ENCODE results near the gene PCYOX1L. TPM values are rescaled to one million over a fixed set of nuclear protein-coding genes. Genes with fewer than 3 reads are reported as not detected.

Gene PCYOX1L
- total RNA-seq, 4 donors from 2014 or later: 0.75 to 5.4 (median 2.8) TPM

DNA sequence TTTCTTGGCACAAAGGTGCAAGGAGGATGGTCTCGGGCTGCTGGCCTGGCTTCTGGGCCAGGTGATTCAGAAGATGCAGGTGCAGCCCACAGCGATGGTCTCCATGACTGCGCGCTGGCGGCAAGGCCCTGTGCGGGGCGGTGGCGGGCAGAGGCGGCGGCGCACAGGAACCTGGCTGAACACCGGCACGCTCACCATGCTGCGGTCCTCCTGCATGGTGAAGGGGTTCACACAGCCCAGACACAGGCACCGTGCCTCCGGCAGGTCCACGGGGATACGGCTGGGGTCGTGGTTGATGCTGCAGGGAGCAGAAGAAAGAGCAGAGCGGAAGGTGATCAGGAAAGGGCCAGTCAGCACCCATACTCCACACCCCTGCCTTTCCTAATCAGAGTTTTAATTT lies 16.5 kb downstream of the PCYOX1L start:
- 91 to 92% methylated on average over 4 to 20 of the region's 20 CpGs for WGBS, 2 donors (ENCODE audit: low coverage in 1 of 2)
- in situ Hi-C loops (cut with MboI; ENCODE audit: low pct_ligation_motif_present in 1 of 4, low pct_unique_long_range_greater_than_20kb in 1 of 4, low sequenced_read_pairs in 3 of 4) (loop anchor here in 2 of 4 donors (10.0 kb wide), 2 partner anchors 60 to 180 kb away; partner anchors contain the start of gene CSNK1A1 (in 1 of the 2)), intact Hi-C loops (cut with DNase I; ENCODE audit: low total_unique reads) (loop anchor here (10.0 kb wide), 1 partner anchor 190 kb away; no protein-coding TSS in a partner anchor)

DNA sequence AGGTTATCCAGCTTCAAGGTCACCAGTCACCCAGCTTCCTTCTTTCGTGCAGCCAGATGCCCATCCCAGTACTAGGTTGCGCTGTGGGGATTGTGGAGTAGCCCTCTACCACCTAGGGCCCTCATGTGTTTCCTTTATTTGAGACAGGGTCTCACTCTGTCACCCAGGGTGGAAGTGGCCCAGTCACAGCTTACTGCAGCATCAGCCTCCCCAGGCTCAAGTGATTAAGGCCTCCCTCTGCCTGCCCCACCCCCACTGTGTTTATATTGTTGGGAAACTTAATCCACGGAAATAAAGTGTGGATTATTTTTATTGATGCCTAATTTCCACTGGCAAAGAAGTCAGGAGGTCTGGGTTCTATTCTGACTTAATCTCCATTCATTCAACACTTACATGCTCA lies 17.0 kb downstream of the PCYOX1L start:
- Histone ChIP-seq H3K4me1 (peaks cover 0 to 10% (median 7%) of the 10 kb centered on the region in 4 donors), H3K9me3 (no peaks in the 10 kb centered on the region), H3K36me3 (no peaks in the 10 kb centered on the region), H3K27ac (no peak overlapping the region), H3K4me3 (no peak overlapping the region), H3K27me3 (no peaks in the 10 kb centered on the region)
- WGBS, 2 donors (ENCODE audit: low coverage in 1 of 2): 60 to 71% methylated on average over 1 to 3 of the region's 3 CpGs
- no peak for DNase-seq
- TF ChIP-seq POLR2A (IDR thresholded peaks at IDR 0.05): no peak
- TF ChIP-seq, protein P1, sequence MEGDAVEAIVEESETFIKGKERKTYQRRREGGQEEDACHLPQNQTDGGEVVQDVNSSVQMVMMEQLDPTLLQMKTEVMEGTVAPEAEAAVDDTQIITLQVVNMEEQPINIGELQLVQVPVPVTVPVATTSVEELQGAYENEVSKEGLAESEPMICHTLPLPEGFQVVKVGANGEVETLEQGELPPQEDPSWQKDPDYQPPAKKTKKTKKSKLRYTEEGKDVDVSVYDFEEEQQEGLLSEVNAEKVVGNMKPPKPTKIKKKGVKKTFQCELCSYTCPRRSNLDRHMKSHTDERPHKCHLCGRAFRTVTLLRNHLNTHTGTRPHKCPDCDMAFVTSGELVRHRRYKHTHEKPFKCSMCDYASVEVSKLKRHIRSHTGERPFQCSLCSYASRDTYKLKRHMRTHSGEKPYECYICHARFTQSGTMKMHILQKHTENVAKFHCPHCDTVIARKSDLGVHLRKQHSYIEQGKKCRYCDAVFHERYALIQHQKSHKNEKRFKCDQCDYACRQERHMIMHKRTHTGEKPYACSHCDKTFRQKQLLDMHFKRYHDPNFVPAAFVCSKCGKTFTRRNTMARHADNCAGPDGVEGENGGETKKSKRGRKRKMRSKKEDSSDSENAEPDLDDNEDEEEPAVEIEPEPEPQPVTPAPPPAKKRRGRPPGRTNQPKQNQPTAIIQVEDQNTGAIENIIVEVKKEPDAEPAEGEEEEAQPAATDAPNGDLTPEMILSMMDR (IDR thresholded peaks at IDR 0.05): no peak
- in situ Hi-C loops (cut with MboI; ENCODE audit: low pct_ligation_motif_present in 1 of 4, low pct_unique_long_range_greater_than_20kb in 1 of 4, low sequenced_read_pairs in 3 of 4) (loop anchor here in 2 of 4 donors (10.0 kb wide), 2 partner anchors 60 to 180 kb away; partner anchors contain the start of gene CSNK1A1 (in 1 of the 2)), intact Hi-C loops (cut with DNase I; ENCODE audit: low total_unique reads) (loop anchor here (10.0 kb wide), 1 partner anchor 190 kb away; no protein-coding TSS in a partner anchor)

More for the DNA sequence above, 16.5 kb downstream of the PCYOX1L start:
- Histone ChIP-seq H3K27ac (no peak overlapping the region), H3K9me3 (no peaks in the 10 kb centered on the region), H3K4me1 (peaks cover 0 to 7% (median 4%) of the 10 kb centered on the region in 4 donors), H3K27me3 (no peaks in the 10 kb centered on the region), H3K4me3 (no peak overlapping the region), H3K36me3 (no peaks in the 10 kb centered on the region)
- no peak for DNase-seq
- no peak for TF ChIP-seq EP300 (IDR thresholded peaks at IDR 0.05; ENCODE audit: low read depth)
- TF ChIP-seq POLR2AphosphoS5 (IDR thresholded peaks at IDR 0.05): no peak
- TF ChIP-seq, protein P1 (IDR thresholded peaks at IDR 0.05): no peak
- no peak for TF ChIP-seq POLR2A (IDR thresholded peaks at IDR 0.05)

DNA sequence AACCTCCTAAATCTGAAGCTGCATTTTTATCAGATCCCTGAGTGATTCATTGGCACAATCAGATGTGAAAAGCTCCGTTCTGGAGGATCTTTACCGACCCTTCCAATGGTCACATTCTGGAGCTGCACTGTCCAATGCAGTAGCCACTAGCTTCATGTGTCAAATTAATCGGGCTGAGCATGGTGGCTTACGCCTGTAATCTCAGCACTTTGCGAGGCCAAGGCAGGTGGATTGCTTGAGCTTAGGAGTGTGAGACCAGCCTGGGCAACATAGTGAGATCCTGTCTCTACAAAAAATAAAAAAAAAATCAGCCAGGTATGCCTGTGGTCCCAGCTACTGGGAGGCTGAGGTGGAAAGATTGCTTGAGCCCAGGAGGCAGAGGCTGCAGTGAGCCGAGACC lies 17.6 kb downstream of the PCYOX1L start:
- Histone ChIP-seq H3K4me3 (no peak overlapping the region), H3K36me3 (no peaks in the 10 kb centered on the region), H3K9me3 (no peaks in the 10 kb centered on the region), H3K27ac (no peak overlapping the region), H3K4me1 (peaks cover 0 to 11% (median 8%) of the 10 kb centered on the region in 4 donors), H3K27me3 (no peaks in the 10 kb centered on the region)
- in situ Hi-C loops (cut with MboI; ENCODE audit: low pct_ligation_motif_present in 1 of 4, low pct_unique_long_range_greater_than_20kb in 1 of 4, low sequenced_read_pairs in 3 of 4) (loop anchor here in 2 of 4 donors (10.0 kb wide), 2 partner anchors 61 to 179 kb away; partner anchors contain the start of gene CSNK1A1 (in 1 of the 2)), intact Hi-C loops (cut with DNase I; ENCODE audit: low total_unique reads) (loop anchor here (10.0 kb wide), 1 partner anchor 189 kb away; no protein-coding TSS in a partner anchor)
- WGBS, 2 donors (ENCODE audit: low coverage in 1 of 2): 85 to 90% methylated on average over 1 to 6 of the region's 6 CpGs
- DNase-seq: no peak
- no peak for TF ChIP-seq POLR2A (IDR thresholded peaks at IDR 0.05)
- no peak for TF ChIP-seq POLR2AphosphoS5 (IDR thresholded peaks at IDR 0.05)
- TF ChIP-seq, protein P1 (IDR thresholded peaks at IDR 0.05): no peak
- no peak for TF ChIP-seq EP300 (IDR thresholded peaks at IDR 0.05; ENCODE audit: low read depth)

DNA sequence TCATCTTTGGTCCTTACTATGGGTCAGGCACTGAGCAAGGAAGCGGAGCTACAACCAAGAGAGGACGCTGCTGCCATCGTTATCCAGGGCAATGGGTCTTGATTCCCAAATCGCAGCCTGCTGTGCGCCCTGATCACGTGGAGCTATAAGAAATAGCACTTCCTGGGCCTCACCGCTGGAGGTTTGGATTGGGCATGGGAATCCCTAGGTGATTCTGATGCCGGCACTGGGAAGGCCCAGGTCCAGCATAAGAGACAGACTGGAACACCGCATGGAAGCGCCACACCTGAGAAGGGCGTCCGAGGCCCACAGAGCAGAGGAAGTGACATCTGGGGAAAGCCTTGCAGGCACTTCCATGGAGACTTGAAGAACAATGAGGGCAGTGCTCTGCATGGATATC lies 18.3 kb downstream of the PCYOX1L start:
- 99% methylated on average over 12 of the region's 12 CpGs; no CpG with 5 or more reads in 1 of the 2 donors for WGBS, 2 donors (ENCODE audit: low coverage in 1 of 2)
- Histone ChIP-seq H3K4me1 (peaks cover 0 to 10% (median 7%) of the 10 kb centered on the region in 4 donors), H3K36me3 (no peaks in the 10 kb centered on the region), H3K4me3 (no peak overlapping the region), H3K27ac (no peak overlapping the region), H3K9me3 (no peaks in the 10 kb centered on the region), H3K27me3 (no peaks in the 10 kb centered on the region)
- DNase-seq: no peak
- intact Hi-C loops (cut with DNase I; ENCODE audit: low total_unique reads) (loop anchor here (10.0 kb wide), 1 partner anchor 189 kb away; no protein-coding TSS in a partner anchor), in situ Hi-C loops (cut with MboI; ENCODE audit: low pct_ligation_motif_present in 1 of 4, low pct_unique_long_range_greater_than_20kb in 1 of 4, low sequenced_read_pairs in 3 of 4) (loop anchor here in 2 of 4 donors (10.0 kb wide), 2 partner anchors 61 to 179 kb away; partner anchors contain the start of gene CSNK1A1 (in 1 of the 2))
- no peak for TF ChIP-seq POLR2A (IDR thresholded peaks at IDR 0.05)
- no peak for TF ChIP-seq POLR2AphosphoS5 (IDR thresholded peaks at IDR 0.05)

All from transverse colon (tissue), 4 donors.